Esophagus mucosa (tissue), 1 donor: ENCODE results near the gene GREB1L. TPM values are rescaled to one million over a fixed set of nuclear protein-coding genes. Genes with fewer than 3 reads are reported as not detected.
"Not testable (repeated sequence)": the region's sequence is repeated elsewhere in the genome, so short reads cannot be mapped to it uniquely, and the experiment has no call there.

ENCODE experiments used
- ATAC-seq: fragments of 200-7000 bp; cut with Tn5 transposase; one replicate; pipeline ENCODE4 v1.9.1; 2020
- total RNA-seq: library from RNA; stranded (reverse); gene quantifications from one replicate; pipeline ENCODE4 v1.2.4, GENCODE V29; 2023
- donor health status: DM: yes; HTN: yes; CAD: no.

GREB1L gene
- total RNA-seq: not detected

GRCh38 chr18:21242141-21242779 lies at the start of gene GREB1L:
TSS of gene GREB1L (plus strand) at chr18:21242232. CDS start at chr18:21383519, 141,287 bp downstream.
- ATAC-seq: peak; percentile 47

GRCh38 chr18:21192308-21192624 lies 49.8 kb upstream of the GREB1L start:
- ATAC-seq: no peak

GRCh38 chr18:21194871-21195771 lies 46.9 kb upstream of the GREB1L start:
- no peak for ATAC-seq

GRCh38 chr18:21196426-21196825 lies 45.6 kb upstream of the GREB1L start:
- ATAC-seq: no peak

GRCh38 chr18:21203126-21203525 lies 38.9 kb upstream of the GREB1L start:
- no peak for ATAC-seq

- no peak for ATAC-seq
Observed at GRCh38 chr18:21203542-21204241, 38.3 kb upstream of the GREB1L start.

GRCh38 chr18:21205695-21206094 lies 36.3 kb upstream of the GREB1L start:
- ATAC-seq: no peak

GRCh38 chr18:21210278-21210677 lies 31.8 kb upstream of the GREB1L start:
- ATAC-seq: no peak

GRCh38 chr18:21210784-21211183 lies 31.2 kb upstream of the GREB1L start:
- ATAC-seq: no peak

- not testable (repeated sequence) for ATAC-seq
Observed at GRCh38 chr18:21214409-21214808, 27.6 kb upstream of the GREB1L start.

GRCh38 chr18:21215490-21215889 lies 26.5 kb upstream of the GREB1L start:
- no peak for ATAC-seq

- no peak for ATAC-seq
Observed at GRCh38 chr18:21218862-21219261, 23.2 kb upstream of the GREB1L start.

GRCh38 chr18:21230436-21230835 lies 11.6 kb upstream of the GREB1L start:
- ATAC-seq: no peak

GRCh38 chr18:21241301-21242048 lies 557 bp upstream of the GREB1L start:
- no peak for ATAC-seq

GRCh38 chr18:21242780-21243401 lies 859 bp downstream of the GREB1L start:
- ATAC-seq: no peak

- ATAC-seq: no peak
Observed at GRCh38 chr18:21254576-21254975, 12.5 kb downstream of the GREB1L start.

GRCh38 chr18:21255211-21255610 lies 13.2 kb downstream of the GREB1L start:
- no peak for ATAC-seq

GRCh38 chr18:21257386-21257785 lies 15.4 kb downstream of the GREB1L start:
- ATAC-seq: no peak

GRCh38 chr18:21260621-21261020 lies 18.6 kb downstream of the GREB1L start:
- no peak for ATAC-seq

GRCh38 chr18:21261352-21261751 lies 19.3 kb downstream of the GREB1L start:
- ATAC-seq: no peak

GRCh38 chr18:21262244-21262643 lies 20.2 kb downstream of the GREB1L start:
- no peak for ATAC-seq

GRCh38 chr18:21262979-21263378 lies 20.9 kb downstream of the GREB1L start:
- no peak for ATAC-seq
